B cell (primary cell): Measurements from ENCODE around the gene RESF1. TPM values are rescaled to one million over a fixed set of nuclear protein-coding genes. Genes with fewer than 3 reads are reported as not detected.

ENCODE experiments used
- ATAC-seq: fragments of 200-7000 bp; cut with Tn5 transposase; one replicate; pipeline ENCODE4 v1.10.0; 2021; ENCODE audit warnings: low read depth, mild to moderate bottlenecking, moderate number of reproducible peaks, moderate library complexity
- CTCF ChIA-PET: fragments of 350-600 bp; sonication (Branson Sonifier 250); formaldehyde crosslinking; loops from one replicate; lab custom pipeline; 2021; ENCODE audit warnings: antibody characterized with exemption, inconsistent platforms; lab: Charles Lee
- POLR2A ChIA-PET: fragments of 350-600 bp; sonication (Branson Sonifier 250); formaldehyde crosslinking; loops from one replicate; lab custom pipeline; 2021; ENCODE audit warnings: antibody characterized with exemption; lab: Charles Lee
- DNase-seq: peaks from one replicate; pipeline ENCODE4 v3.0.0; 2013
- H2AFZ ChIP-seq: 2 replicates; pipeline ENCODE4 v1.6.1; 2012; ENCODE audit warnings: mild to moderate bottlenecking, low read depth, low read length; ENCODE audit not compliant: insufficient read depth, poor library complexity, severe bottlenecking
- H3K27ac ChIP-seq, 2 donors: 1 replicate in 1 of 2; 2 replicates in 1 of 2; pipeline ENCODE4 v1.5.1; 2012 to 2013; ENCODE audit warnings: low read length in 2 of 2, mild to moderate bottlenecking in 2 of 2, moderate library complexity in 1 of 2
- H3K27me3 ChIP-seq, 4 experiments: fragments of 200-600 bp in 1 of 4; sonication (generic) in 1 of 4; replicated peaks in 1 of 4; 1 replicate in 2 of 4; 2 replicates in 2 of 4; pipeline versions ENCODE4 v1.6.1 to v1.7.0; 2013 to 2016; ENCODE audit warnings: low read length in 3 of 4, mild to moderate bottlenecking in 2 of 4, mixed read lengths in 1 of 4, moderate library complexity in 1 of 4; ENCODE audit not compliant: insufficient read depth in 4 of 4, control insufficient read depth in 3 of 4; ENCODE audit errors: control extremely low read depth in 1 of 4
- H3K36me3 ChIP-seq, 2 experiments: replicated peaks in 1 of 2; 1 replicate in 1 of 2; 2 replicates in 1 of 2; pipeline versions ENCODE4 v1.6.1 to v1.7.1; 2013; ENCODE audit warnings: low read length in 1 of 2; ENCODE audit not compliant: insufficient read depth in 2 of 2, control insufficient read depth in 1 of 2; ENCODE audit errors: control extremely low read depth in 1 of 2, extremely low read depth in 1 of 2
- H3K4me1 ChIP-seq, 2 donors: fragments of 200-600 bp in 1 of 2; sonication (generic) in 1 of 2; 1 replicate in 1 of 2; 2 replicates in 1 of 2; pipeline versions ENCODE4 v1.5.1 to v1.6.1; 2013 to 2017; ENCODE audit warnings: low read length in 2 of 2; ENCODE audit not compliant: control insufficient read depth in 2 of 2, insufficient read depth in 2 of 2
- H3K4me2 ChIP-seq: replicated peaks from 2 replicates; pipeline ENCODE3; 2012; ENCODE audit warnings: mild to moderate bottlenecking, low read depth, low read length; ENCODE audit not compliant: poor library complexity, severe bottlenecking
- H3K4me3 ChIP-seq, 5 experiments: fragments of 200-600 bp in 1 of 5; sonication (generic) in 1 of 5; 1 replicate in 3 of 5; 2 replicates in 2 of 5; pipeline versions ENCODE4 v1.5.1 to v1.7.0; 2011 to 2016; ENCODE audit warnings: low read length in 4 of 5, mild to moderate bottlenecking in 4 of 5, low read depth in 2 of 5, control low read depth in 1 of 5, moderate library complexity in 1 of 5; ENCODE audit not compliant: insufficient read depth in 1 of 5; ENCODE audit errors: control extremely low read depth in 1 of 5, extremely low read depth in 1 of 5
- H3K79me2 ChIP-seq: fragments of 200-600 bp; sonication (generic); one replicate; pipeline ENCODE4 v1.6.0; 2016; ENCODE audit warnings: low read length; ENCODE audit not compliant: control insufficient read depth, insufficient read depth
- H3K9ac ChIP-seq: fragments of 200-600 bp; sonication (generic); 2 replicates; pipeline ENCODE4 v1.6.1; 2017; ENCODE audit warnings: mild to moderate bottlenecking, low read length, moderate library complexity
- H3K9me3 ChIP-seq, 3 donors: one replicate each; pipeline versions ENCODE4 v1.6.1 to v1.7.1; 2013; ENCODE audit warnings: low read length in 2 of 3; ENCODE audit not compliant: control insufficient read depth in 2 of 3, insufficient read depth in 1 of 3; ENCODE audit errors: control extremely low read depth in 1 of 3
- H4K20me1 ChIP-seq: 2 replicates; pipeline ENCODE4 v1.6.0; 2012; ENCODE audit warnings: mild to moderate bottlenecking, low read length; ENCODE audit not compliant: insufficient read depth, control insufficient read depth, poor library complexity, severe bottlenecking
- H3K27ac Mint-ChIP-seq: one replicate; pipeline ENCODE4 v1.8.0; 2021; ENCODE audit warnings: mixed read lengths
- H3K27me3 Mint-ChIP-seq: one replicate; pipeline ENCODE4 v1.8.0; 2021; ENCODE audit warnings: mixed read lengths
- H3K4me1 Mint-ChIP-seq: one replicate; pipeline ENCODE4 v1.8.0; 2021; ENCODE audit warnings: mixed read lengths
- H3K4me3 Mint-ChIP-seq: one replicate; pipeline ENCODE4 v1.8.0; 2021; ENCODE audit warnings: mixed read lengths
- H3K9me3 Mint-ChIP-seq: one replicate; pipeline ENCODE4 v1.8.0; 2022; ENCODE audit warnings: mixed read lengths; ENCODE audit not compliant: insufficient read depth
- EZH2 ChIP-seq: IDR thresholded peaks from 2 replicates; pipeline ENCODE4 v1.6.1; 2012; ENCODE audit warnings: borderline replicate concordance, low read depth, mild to moderate bottlenecking, moderate library complexity, low read length; ENCODE audit not compliant: insufficient read depth, poor library complexity, severe bottlenecking
- WGBS: methylation state at CpG from one replicate; pipeline ENCODE4 v1.1.5; 2013; ENCODE audit warnings: missing lambda C conversion rate; ENCODE audit not compliant: insufficient coverage; 5-methylcytosine and 5-hydroxymethylcytosine counted together
- intact Hi-C: fragments of 100-400 bp; cut with micrococcal nuclease; formaldehyde crosslinking; loops from one replicate; pipeline ENCODE4 v1.10.0; 2022
- polyA plus RNA-seq: library from polyadenylated mRNA; depleted of rRNA; stranded (reverse); fragments of >200 nt; gene quantifications from 2 replicates; pipeline ENCODE4 v1.2.3, GENCODE V29; 2012
- total RNA-seq, 2 donors: library from RNA; stranded (reverse); fragments of 120-200 nt in 1 of 2; gene quantifications; 1 replicate in 1 of 2; 2 replicates in 1 of 2; pipeline versions ENCODE4 v1.2.3 to v1.2.4, GENCODE V29; 2013 to 2022
- TF ChIP-seq, protein P1 (sequence below): fragments of 200-600 bp; IDR thresholded peaks from one replicate; pipeline ENCODE4 v1.8.0; 2022; ENCODE audit warnings: antibody characterized with exemption, mild to moderate bottlenecking

The RESF1 gene
- total and polyA plus RNA-seq, 2 donors (not counting 1 experiment from before 2014, with no cell fraction given) = 47.3 to 352 TPM

DNA sequence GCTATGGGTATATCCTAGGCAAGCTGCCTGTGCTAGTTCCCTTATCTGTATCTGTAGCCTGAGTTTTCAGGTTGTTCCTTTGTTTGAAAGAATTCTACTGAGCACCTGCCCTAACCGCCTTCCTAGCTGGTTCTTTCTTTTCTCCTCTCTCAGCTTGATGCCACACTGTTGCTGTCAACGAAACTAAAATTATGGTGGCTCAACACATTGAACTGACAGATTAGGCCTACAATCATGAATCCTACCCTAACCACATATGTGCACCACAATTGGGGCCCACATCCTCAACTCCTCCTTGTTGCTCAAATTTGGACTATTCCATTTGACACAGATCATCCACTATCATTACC, 36.2 kb upstream of the RESF1 start:
- no peaks in the 10 kb centered on the region for H4K20me1 ChIP-seq
- peaks cover 12% of the 10 kb centered on the region for H3K9me3 Mint-ChIP-seq
- H3K4me3 ChIP-seq = no peak overlapping the region
- ATAC-seq (no peak), DNase-seq (no peak)
- H3K79me2 ChIP-seq = no peaks in the 10 kb centered on the region
- TF ChIP-seq EZH2 = no peak
- TF ChIP-seq, protein P1, sequence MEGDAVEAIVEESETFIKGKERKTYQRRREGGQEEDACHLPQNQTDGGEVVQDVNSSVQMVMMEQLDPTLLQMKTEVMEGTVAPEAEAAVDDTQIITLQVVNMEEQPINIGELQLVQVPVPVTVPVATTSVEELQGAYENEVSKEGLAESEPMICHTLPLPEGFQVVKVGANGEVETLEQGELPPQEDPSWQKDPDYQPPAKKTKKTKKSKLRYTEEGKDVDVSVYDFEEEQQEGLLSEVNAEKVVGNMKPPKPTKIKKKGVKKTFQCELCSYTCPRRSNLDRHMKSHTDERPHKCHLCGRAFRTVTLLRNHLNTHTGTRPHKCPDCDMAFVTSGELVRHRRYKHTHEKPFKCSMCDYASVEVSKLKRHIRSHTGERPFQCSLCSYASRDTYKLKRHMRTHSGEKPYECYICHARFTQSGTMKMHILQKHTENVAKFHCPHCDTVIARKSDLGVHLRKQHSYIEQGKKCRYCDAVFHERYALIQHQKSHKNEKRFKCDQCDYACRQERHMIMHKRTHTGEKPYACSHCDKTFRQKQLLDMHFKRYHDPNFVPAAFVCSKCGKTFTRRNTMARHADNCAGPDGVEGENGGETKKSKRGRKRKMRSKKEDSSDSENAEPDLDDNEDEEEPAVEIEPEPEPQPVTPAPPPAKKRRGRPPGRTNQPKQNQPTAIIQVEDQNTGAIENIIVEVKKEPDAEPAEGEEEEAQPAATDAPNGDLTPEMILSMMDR = no peak
- peak overlapping the region; percentile 53 for H3K27ac Mint-ChIP-seq
- H3K4me3 Mint-ChIP-seq = no peak overlapping the region
- no peaks in the 10 kb centered on the region for H3K27me3 Mint-ChIP-seq
- no peak overlapping the region for H3K27ac ChIP-seq
- no peak overlapping the region for H3K9ac ChIP-seq
- H3K4me1 Mint-ChIP-seq = no peaks in the 10 kb centered on the region
- POLR2A ChIA-PET = no interaction called here
- CTCF ChIA-PET = interaction anchor here (0.5 to 2.3 kb wide), 2 partner anchors 36 to 461 kb away, joined by 3 to 5 read pairs; partner anchors contain the start of gene RESF1
- H3K4me2 ChIP-seq = no peak overlapping the region
- no peaks in the 10 kb centered on the region for H3K27me3 ChIP-seq
- H3K9me3 ChIP-seq = peaks cover 13 to 34% (median 31%) of the 10 kb centered on the region in 3 donors
- 100% methylated on average over 2 of the region's 2 CpGs for WGBS
- intact Hi-C loops = no loop called here
- H2AFZ ChIP-seq = no peak overlapping the region
- H3K36me3 ChIP-seq = no peaks in the 10 kb centered on the region
- no peaks in the 10 kb centered on the region for H3K4me1 ChIP-seq

DNA sequence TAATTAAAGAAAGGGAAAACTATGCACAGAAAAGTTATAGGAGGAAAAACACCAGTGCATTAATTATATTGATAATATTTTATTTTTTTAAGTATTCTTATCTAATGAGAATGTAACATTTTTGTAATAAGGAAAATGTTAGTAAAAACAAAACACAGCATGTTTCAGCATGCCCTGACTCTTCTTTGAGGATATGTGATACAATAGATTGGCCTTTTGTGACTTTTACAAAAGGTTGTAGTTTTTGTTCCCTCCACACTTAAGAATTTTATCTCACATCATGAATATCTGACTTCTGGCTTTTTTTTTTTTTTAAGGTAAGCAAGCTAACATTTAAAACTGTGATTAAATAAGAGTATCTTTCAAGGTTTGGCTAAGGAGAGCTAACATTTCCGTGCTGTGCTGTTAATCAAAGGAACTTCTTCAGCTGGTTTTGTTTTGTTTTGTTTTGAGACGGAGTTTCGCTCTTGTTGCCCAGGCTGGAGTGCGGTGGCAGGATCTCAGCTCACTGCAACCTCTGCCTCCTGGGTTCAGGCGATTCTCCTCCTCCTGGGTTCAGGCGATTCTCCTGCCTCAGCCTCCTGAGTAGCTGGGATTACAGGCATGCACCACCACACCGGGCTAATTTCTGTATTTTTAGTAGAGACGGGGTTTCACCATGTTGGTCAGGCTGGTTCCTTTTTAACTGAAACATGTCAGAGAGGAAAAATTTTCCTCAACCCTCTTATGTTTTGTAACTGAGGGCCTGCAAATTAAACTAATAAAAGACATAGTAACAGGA, 30.8 kb upstream of the RESF1 start:
- peak overlapping the region; percentile 51 for H3K9ac ChIP-seq
- CTCF ChIA-PET = interaction anchor here (0.9 to 1.3 kb wide), 2 partner anchors 15 to 26 kb away, joined by 3 read pairs; no protein-coding TSS in a partner anchor

More for the DNA sequence above, 30.8 kb upstream of the RESF1 start:
- intact Hi-C loops = loop anchor here (5.0 kb wide), 1 partner anchor 41 kb away; no protein-coding TSS in a partner anchor
- H3K4me3 ChIP-seq = peak overlapping the region in 2 of 5 experiments; percentile 32 to 34
- H3K4me2 ChIP-seq = peak overlapping the region; percentile 27
- 76% methylated on average over 2 of the region's 8 CpGs for WGBS
- DNase-seq (no peak), ATAC-seq (no peak)
- no peaks in the 10 kb centered on the region for H4K20me1 ChIP-seq
- POLR2A ChIA-PET = interaction anchor here (0.6 to 0.7 kb wide), 4 partner anchors 29 to 577 kb away, joined by 3 to 4 read pairs (median 3); no protein-coding TSS in a partner anchor
- H3K9me3 Mint-ChIP-seq = peaks cover 5% of the 10 kb centered on the region
- peaks cover 0 to 2% of the 10 kb centered on the region in 2 experiments for H3K36me3 ChIP-seq
- no peaks in the 10 kb centered on the region for H3K79me2 ChIP-seq
- H3K4me1 Mint-ChIP-seq = peaks cover 29% of the 10 kb centered on the region
- H3K9me3 ChIP-seq = peaks cover 5 to 19% (median 11%) of the 10 kb centered on the region in 3 donors
- H3K4me3 Mint-ChIP-seq = peak overlapping the region; percentile 86
- peak overlapping the region; percentile 50 for H2AFZ ChIP-seq
- peak overlapping the region in 1 of 2 donors; percentile 51 for H3K27ac ChIP-seq
- peak overlapping the region; percentile 93 for H3K27ac Mint-ChIP-seq
- TF ChIP-seq EZH2 = no peak
- TF ChIP-seq, protein P1 = no peak
- H3K4me1 ChIP-seq = peaks cover 11 to 15% of the 10 kb centered on the region in 2 donors
- no peaks in the 10 kb centered on the region for H3K27me3 ChIP-seq
- no peaks in the 10 kb centered on the region for H3K27me3 Mint-ChIP-seq
